Measurements from ENCODE around the gene PKP1.

The PKP1 gene

GRCh38 chr1:201350884-201351283 lies 67.6 kb downstream of the PKP1 start:
- Histone ChIP-seq H3K9ac (ENCODE audit: low read length) (no peak overlapping the region), H3K27me3 (ENCODE audit: control insufficient read depth in 1 of 2, insufficient read depth in 2 of 2, low read length in 2 of 2) (peaks cover 0 to 9% of the 10 kb centered on the region in 2 donors), H3K9me3 (ENCODE audit: low read length) (no peaks in the 10 kb centered on the region), H3K4me1 (ENCODE audit: insufficient read depth, low read length) (no peaks in the 10 kb centered on the region), H3K4me3 (ENCODE audit: low read depth in 1 of 2, low read length in 2 of 2) (no peak overlapping the region), H3K36me3 (ENCODE audit: insufficient read depth, low read length) (no peaks in the 10 kb centered on the region), H3K27ac (ENCODE audit: low read depth, low read length) (no peak overlapping the region)

GRCh38 chr1:201351617-201352016 lies 68.3 kb downstream of the PKP1 start:
- no peak overlapping the region for H3K27ac ChIP-seq (ENCODE audit: low read depth, low read length)
- no peaks in the 10 kb centered on the region for H3K36me3 ChIP-seq (ENCODE audit: insufficient read depth, low read length)
- no peaks in the 10 kb centered on the region for H3K4me1 ChIP-seq (ENCODE audit: insufficient read depth, low read length)
- no peak overlapping the region for H3K4me3 ChIP-seq (ENCODE audit: low read depth in 1 of 2, low read length in 2 of 2)
- no peak overlapping the region for H3K9ac ChIP-seq (ENCODE audit: low read length)
- H3K27me3 ChIP-seq (ENCODE audit: control insufficient read depth in 1 of 2, insufficient read depth in 2 of 2, low read length in 2 of 2) = peaks cover 0 to 9% of the 10 kb centered on the region in 2 donors
- H3K9me3 ChIP-seq (ENCODE audit: low read length) = no peaks in the 10 kb centered on the region

DNA sequence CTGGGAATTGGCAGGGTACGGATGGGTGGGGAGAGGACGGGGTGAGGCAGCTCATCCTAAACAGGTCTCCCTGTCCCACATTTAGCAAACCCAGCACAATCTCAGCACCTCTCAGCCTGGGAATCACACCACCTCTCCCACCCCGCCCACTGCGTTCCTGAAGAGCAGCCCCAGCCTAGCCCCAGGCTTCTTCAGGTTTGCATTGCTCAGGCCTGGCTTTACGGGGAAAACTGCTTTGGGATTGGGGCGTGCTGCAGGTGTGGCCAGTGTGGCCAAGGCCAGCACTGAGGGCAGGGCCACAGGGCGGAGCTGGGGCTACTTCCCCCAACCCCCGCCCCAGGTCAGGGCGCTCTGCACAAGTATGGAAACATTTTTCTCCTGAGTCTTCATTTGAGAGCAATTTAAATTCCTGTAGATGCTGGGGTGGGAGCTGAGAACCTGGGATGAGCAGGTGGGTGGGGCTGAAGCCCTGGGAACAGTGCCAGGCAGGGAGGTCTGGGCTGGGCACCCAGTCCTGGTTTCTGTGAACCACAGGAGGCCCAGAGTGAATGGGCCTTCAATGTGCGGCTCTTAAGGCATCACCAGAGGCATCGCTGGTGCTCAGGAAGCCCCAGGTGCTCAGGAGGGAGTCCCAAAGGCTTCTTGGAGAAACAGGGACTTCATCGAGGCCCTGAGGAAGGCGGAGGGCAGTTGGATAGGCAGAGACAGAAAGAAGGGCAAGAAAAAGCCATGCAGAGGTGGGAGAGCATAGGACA lies 70.1 kb downstream of the PKP1 start:
- H3K9me3 ChIP-seq (ENCODE audit: low read length) = no peaks in the 10 kb centered on the region
- no peaks in the 10 kb centered on the region for H3K27me3 ChIP-seq (ENCODE audit: control insufficient read depth in 1 of 2, insufficient read depth in 2 of 2, low read length in 2 of 2)
- no peaks in the 10 kb centered on the region for H3K36me3 ChIP-seq (ENCODE audit: insufficient read depth, low read length)
- no peak overlapping the region for H3K9ac ChIP-seq (ENCODE audit: low read length)
- H3K4me1 ChIP-seq (ENCODE audit: insufficient read depth, low read length) = no peaks in the 10 kb centered on the region
- H3K27ac ChIP-seq (ENCODE audit: low read depth, low read length) = no peak overlapping the region
- H3K4me3 ChIP-seq (ENCODE audit: low read depth in 1 of 2, low read length in 2 of 2) = no peak overlapping the region

- Histone ChIP-seq H3K27me3 (ENCODE audit: control insufficient read depth in 1 of 2, insufficient read depth in 2 of 2, low read length in 2 of 2) (no peaks in the 10 kb centered on the region), H3K27ac (ENCODE audit: low read depth, low read length) (no peak overlapping the region), H3K9me3 (ENCODE audit: low read length) (no peaks in the 10 kb centered on the region), H3K36me3 (ENCODE audit: insufficient read depth, low read length) (no peaks in the 10 kb centered on the region), H3K9ac (ENCODE audit: low read length) (no peak overlapping the region), H3K4me3 (ENCODE audit: low read depth in 1 of 2, low read length in 2 of 2) (no peak overlapping the region), H3K4me1 (ENCODE audit: insufficient read depth, low read length) (no peaks in the 10 kb centered on the region)
Measured at GRCh38 chr1:201354151-201354900, 71.0 kb downstream of the PKP1 start.

DNA sequence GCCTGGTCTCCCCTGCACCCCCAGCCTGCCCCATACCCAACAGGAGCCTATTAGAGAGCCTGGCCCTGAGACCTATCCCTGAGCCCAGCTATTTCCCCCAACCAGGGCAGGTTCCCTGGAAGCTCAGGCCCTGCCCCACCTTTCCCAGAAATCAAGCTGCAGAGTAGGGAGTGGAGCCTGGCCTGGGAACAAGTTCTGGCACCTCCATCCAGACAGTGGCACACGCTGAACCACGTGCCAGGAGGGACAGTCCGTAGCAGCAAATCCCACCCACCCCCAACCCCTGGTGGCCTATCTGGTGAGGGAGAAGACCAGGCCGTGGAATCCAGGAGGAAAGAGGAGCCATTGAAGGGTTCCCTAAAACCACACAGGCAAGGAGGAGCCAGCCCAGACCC lies 71.6 kb downstream of the PKP1 start:
- H3K36me3 ChIP-seq (ENCODE audit: insufficient read depth, low read length) = no peaks in the 10 kb centered on the region

GRCh38 chr1:201355471-201355870 lies 72.2 kb downstream of the PKP1 start:
- no peak overlapping the region for H3K27ac ChIP-seq (ENCODE audit: low read depth, low read length)
- no peaks in the 10 kb centered on the region for H3K4me1 ChIP-seq (ENCODE audit: insufficient read depth, low read length)
- no peaks in the 10 kb centered on the region for H3K36me3 ChIP-seq (ENCODE audit: insufficient read depth, low read length)

More for the DNA sequence above, 71.6 kb downstream of the PKP1 start:
- no peaks in the 10 kb centered on the region for H3K9me3 ChIP-seq (ENCODE audit: low read length)
- no peak overlapping the region for H3K27ac ChIP-seq (ENCODE audit: low read depth, low read length)
- no peaks in the 10 kb centered on the region for H3K27me3 ChIP-seq (ENCODE audit: control insufficient read depth in 1 of 2, insufficient read depth in 2 of 2, low read length in 2 of 2)
- no peaks in the 10 kb centered on the region for H3K4me1 ChIP-seq (ENCODE audit: insufficient read depth, low read length)
- no peak overlapping the region for H3K9ac ChIP-seq (ENCODE audit: low read length)
- H3K4me3 ChIP-seq (ENCODE audit: low read depth in 1 of 2, low read length in 2 of 2) = no peak overlapping the region

DNA sequence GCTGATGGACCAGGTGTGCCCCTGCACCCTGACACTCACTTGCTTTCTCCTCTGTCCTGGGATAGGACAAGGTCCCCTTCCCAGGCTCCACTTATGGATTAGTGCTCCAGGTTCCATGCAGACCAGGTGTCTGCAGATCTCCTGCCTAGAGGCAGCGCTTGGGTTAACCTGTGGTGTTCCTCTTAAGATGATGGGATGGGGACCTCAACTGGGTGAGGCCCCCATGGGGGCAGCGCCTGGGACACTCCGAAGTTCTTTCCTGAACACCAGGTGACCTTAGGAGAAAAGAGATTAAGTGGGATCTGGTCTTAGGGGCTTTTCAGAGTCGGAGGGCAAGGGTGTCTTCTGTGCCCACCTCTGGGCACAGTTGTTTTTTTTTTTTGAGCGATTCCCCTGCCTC lies 72.9 kb downstream of the PKP1 start:
- Histone ChIP-seq H3K4me3 (ENCODE audit: low read depth in 1 of 2, low read length in 2 of 2) (no peak overlapping the region), H3K9ac (ENCODE audit: low read length) (no peak overlapping the region), H3K27me3 (ENCODE audit: control insufficient read depth in 1 of 2, insufficient read depth in 2 of 2, low read length in 2 of 2) (no peaks in the 10 kb centered on the region), H3K4me1 (ENCODE audit: insufficient read depth, low read length) (no peaks in the 10 kb centered on the region), H3K36me3 (ENCODE audit: insufficient read depth, low read length) (no peaks in the 10 kb centered on the region), H3K9me3 (ENCODE audit: low read length) (no peaks in the 10 kb centered on the region), H3K27ac (ENCODE audit: low read depth, low read length) (no peak overlapping the region)

More at GRCh38 chr1:201355471-201355870, 72.2 kb downstream of the PKP1 start:
- Histone ChIP-seq H3K9ac (ENCODE audit: low read length) (no peak overlapping the region), H3K27me3 (ENCODE audit: control insufficient read depth in 1 of 2, insufficient read depth in 2 of 2, low read length in 2 of 2) (no peaks in the 10 kb centered on the region), H3K9me3 (ENCODE audit: low read length) (no peaks in the 10 kb centered on the region), H3K4me3 (ENCODE audit: low read depth in 1 of 2, low read length in 2 of 2) (no peak overlapping the region)

DNA sequence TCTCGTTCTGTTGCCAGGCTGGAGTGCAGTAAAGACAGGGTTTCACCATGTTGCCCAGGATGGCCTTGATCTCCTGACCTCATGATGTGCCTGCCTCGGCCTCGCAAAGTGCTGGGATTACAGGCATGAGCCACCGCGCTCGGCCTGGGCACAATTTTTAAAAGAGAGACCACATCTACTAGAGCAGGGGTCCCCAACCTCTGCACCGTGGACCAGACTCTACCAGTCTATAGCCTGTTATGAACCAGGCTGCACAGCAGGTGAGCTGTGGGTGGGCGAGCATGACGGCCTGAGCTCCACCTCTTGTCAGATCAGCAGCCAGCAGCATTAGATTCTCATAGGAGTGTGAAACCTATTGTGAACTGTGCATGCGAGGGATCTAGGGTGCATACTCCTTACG lies 73.4 kb downstream of the PKP1 start:
- Histone ChIP-seq H3K27me3 (ENCODE audit: control insufficient read depth in 1 of 2, insufficient read depth in 2 of 2, low read length in 2 of 2) (no peaks in the 10 kb centered on the region), H3K4me3 (ENCODE audit: low read depth in 1 of 2, low read length in 2 of 2) (no peak overlapping the region), H3K9me3 (ENCODE audit: low read length) (no peaks in the 10 kb centered on the region), H3K9ac (ENCODE audit: low read length) (no peak overlapping the region), H3K36me3 (ENCODE audit: insufficient read depth, low read length) (no peaks in the 10 kb centered on the region), H3K27ac (ENCODE audit: low read depth, low read length) (no peak overlapping the region), H3K4me1 (ENCODE audit: insufficient read depth, low read length) (no peaks in the 10 kb centered on the region)

- H3K9ac ChIP-seq (ENCODE audit: low read length) = no peak overlapping the region
- H3K27ac ChIP-seq (ENCODE audit: low read depth, low read length) = no peak overlapping the region
- H3K27me3 ChIP-seq (ENCODE audit: control insufficient read depth in 1 of 2, insufficient read depth in 2 of 2, low read length in 2 of 2) = no peaks in the 10 kb centered on the region
- no peaks in the 10 kb centered on the region for H3K9me3 ChIP-seq (ENCODE audit: low read length)
- no peak overlapping the region for H3K4me3 ChIP-seq (ENCODE audit: low read depth in 1 of 2, low read length in 2 of 2)
- no peaks in the 10 kb centered on the region for H3K4me1 ChIP-seq (ENCODE audit: insufficient read depth, low read length)
- no peaks in the 10 kb centered on the region for H3K36me3 ChIP-seq (ENCODE audit: insufficient read depth, low read length)
Measured at GRCh38 chr1:201357211-201357610, 73.9 kb downstream of the PKP1 start.

DNA sequence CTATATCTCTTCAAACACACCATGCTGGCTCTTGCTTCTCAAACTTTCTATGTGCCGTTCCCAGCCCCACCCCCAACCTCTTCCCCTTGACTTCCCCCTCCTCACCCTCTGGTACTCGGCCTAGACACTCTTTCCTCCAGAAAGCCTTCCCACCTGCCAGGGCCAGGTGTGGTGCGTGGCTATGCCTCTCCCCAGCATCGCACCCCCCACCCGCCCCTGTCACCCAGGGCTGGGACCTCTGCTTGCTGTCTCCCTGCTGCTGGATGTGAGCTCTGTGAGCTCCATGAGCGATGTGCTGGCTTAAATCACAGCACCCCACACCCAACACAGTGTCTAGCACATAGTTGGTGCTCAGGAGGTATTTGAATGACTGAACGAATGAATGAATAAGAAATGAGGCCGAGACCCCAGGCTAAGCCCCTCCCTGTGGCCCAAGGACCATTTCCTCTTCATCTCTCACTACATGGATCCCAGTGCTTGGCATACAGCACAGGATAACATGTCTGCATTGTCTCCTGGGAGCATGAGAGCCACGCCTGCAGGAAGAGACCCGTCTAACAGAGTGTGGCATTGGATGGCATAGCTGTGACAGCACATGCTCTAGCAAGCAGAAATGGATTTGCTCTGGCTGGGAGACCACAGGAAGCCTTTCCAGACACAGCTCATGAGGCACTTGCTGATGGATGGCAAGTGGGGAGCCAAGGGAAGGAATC lies 74.5 kb downstream of the PKP1 start:
- no peak overlapping the region for H3K27ac ChIP-seq (ENCODE audit: low read depth, low read length)
- H3K36me3 ChIP-seq (ENCODE audit: insufficient read depth, low read length) = no peaks in the 10 kb centered on the region

GRCh38 chr1:201358596-201358995 lies 75.3 kb downstream of the PKP1 start:
- no peak overlapping the region for H3K4me3 ChIP-seq (ENCODE audit: low read depth in 1 of 2, low read length in 2 of 2)
- H3K9me3 ChIP-seq (ENCODE audit: low read length) = no peaks in the 10 kb centered on the region
- no peaks in the 10 kb centered on the region for H3K27me3 ChIP-seq (ENCODE audit: control insufficient read depth in 1 of 2, insufficient read depth in 2 of 2, low read length in 2 of 2)
- no peak overlapping the region for H3K27ac ChIP-seq (ENCODE audit: low read depth, low read length)
- H3K4me1 ChIP-seq (ENCODE audit: insufficient read depth, low read length) = no peaks in the 10 kb centered on the region
- H3K36me3 ChIP-seq (ENCODE audit: insufficient read depth, low read length) = no peaks in the 10 kb centered on the region
- no peak overlapping the region for H3K9ac ChIP-seq (ENCODE audit: low read length)

More for the DNA sequence above, 74.5 kb downstream of the PKP1 start:
- no peaks in the 10 kb centered on the region for H3K27me3 ChIP-seq (ENCODE audit: control insufficient read depth in 1 of 2, insufficient read depth in 2 of 2, low read length in 2 of 2)
- H3K9me3 ChIP-seq (ENCODE audit: low read length) = no peaks in the 10 kb centered on the region
- H3K4me1 ChIP-seq (ENCODE audit: insufficient read depth, low read length) = no peaks in the 10 kb centered on the region
- H3K9ac ChIP-seq (ENCODE audit: low read length) = no peak overlapping the region
- no peak overlapping the region for H3K4me3 ChIP-seq (ENCODE audit: low read depth in 1 of 2, low read length in 2 of 2)

All from muscle layer of colon (tissue), 2 donors.